OCI-LY7 (cell line): ENCODE data around the gene GRIK1. TPM values are rescaled to one million over a fixed set of nuclear protein-coding genes. Genes with fewer than 3 reads are reported as not detected.
A peak's percentile ranks its signal among the peaks of the same experiment; 100 is the strongest.

Source experiments
- BruUV-seq: library from RNA; stranded (reverse); fragments of 400-500 nt; replicated peaks from 2 replicates; lab custom pipeline; 2021; lab: Mats Ljungman, UMichigan
- CTCF ChIA-PET: fragments of 300-600 bp; sonication (Branson Sonifier 250); formaldehyde crosslinking; loops from one replicate; lab custom pipeline; 2022; ENCODE audit warnings: antibody characterized with exemption; ENCODE audit not compliant: unreplicated experiment; lab: Charles Lee
- POLR2A ChIA-PET: fragments of 300-600 bp; sonication (Branson Sonifier 250); formaldehyde crosslinking; loops from one replicate; lab custom pipeline; 2022; ENCODE audit warnings: antibody characterized with exemption; lab: Charles Lee
- DNase-seq: peaks from one replicate; pipeline ENCODE4 v3.0.0-alpha.2; 2015; ENCODE audit warnings: low spot score
- H2AFZ ChIP-seq: fragments of 200-600 bp; sonication (generic), shearing (Covaris generic); 2 replicates; pipeline ENCODE4 v1.6.1; 2014; ENCODE audit warnings: mild to moderate bottlenecking, antibody characterized with exemption, low read length, moderate library complexity
- H3K27ac ChIP-seq: fragments of 200-600 bp; sonication (generic); 2 replicates; pipeline ENCODE4 v1.5.1; 2014; ENCODE audit warnings: mixed run types, low read depth, mild to moderate bottlenecking, moderate library complexity, low read length, inconsistent platforms; ENCODE audit not compliant: poor library complexity, severe bottlenecking
- H3K36me3 ChIP-seq: fragments of 200-600 bp; sonication (generic); 2 replicates; pipeline ENCODE4 v1.6.1; 2014; ENCODE audit warnings: mild to moderate bottlenecking, antibody characterized with exemption, low read length, moderate library complexity, mixed read lengths; ENCODE audit not compliant: insufficient read depth
- H3K4me1 ChIP-seq: fragments of 200-600 bp; sonication (generic); 2 replicates; pipeline ENCODE4 v1.5.1; 2014; ENCODE audit warnings: mild to moderate bottlenecking, low read length; ENCODE audit not compliant: insufficient read depth, poor library complexity, severe bottlenecking
- H3K4me2 ChIP-seq: fragments of 200-600 bp; sonication (generic); 2 replicates; pipeline ENCODE4 v1.6.1; 2014; ENCODE audit warnings: mild to moderate bottlenecking, low read length
- H3K4me3 ChIP-seq: fragments of 200-600 bp; sonication (generic); 2 replicates; pipeline ENCODE4 v1.5.1; 2014; ENCODE audit warnings: mild to moderate bottlenecking, low read depth, low read length; ENCODE audit not compliant: poor library complexity, severe bottlenecking
- H3K79me2 ChIP-seq: fragments of 200-600 bp; sonication (generic); 2 replicates; pipeline ENCODE4 v1.6.1; 2016; ENCODE audit warnings: low read depth, mild to moderate bottlenecking, low read length, moderate library complexity, mixed read lengths; ENCODE audit not compliant: insufficient read depth
- H3K9me2 ChIP-seq: fragments of 200-600 bp; sonication (generic); 2 replicates; pipeline ENCODE4 v1.6.1; 2016; ENCODE audit warnings: mild to moderate bottlenecking, low read length, mixed read lengths; ENCODE audit not compliant: insufficient read depth
- H3K9me3 ChIP-seq: fragments of 200-600 bp; sonication (generic); 2 replicates; pipeline ENCODE4 v1.6.1; 2014; ENCODE audit warnings: mild to moderate bottlenecking, mixed run types, low read length, mixed read lengths
- H4K20me1 ChIP-seq: fragments of 200-600 bp; sonication (generic); 2 replicates; pipeline ENCODE4 v1.6.1; 2014; ENCODE audit warnings: mild to moderate bottlenecking, antibody characterized with exemption, low read length, moderate library complexity, mixed read lengths; ENCODE audit not compliant: insufficient read depth
- CTCF ChIP-seq: fragments of 200-600 bp; sonication (generic); conservative IDR thresholded peaks from 2 replicates; pipeline ENCODE4 v1.5.1; 2014; ENCODE audit warnings: mild to moderate bottlenecking, antibody characterized with exemption, low read length, moderate library complexity, mixed read lengths
- EZH2phosphoT487 ChIP-seq: fragments of 200-600 bp; sonication (generic); IDR thresholded peaks from 2 replicates; pipeline ENCODE4 v1.6.1; 2018; ENCODE audit warnings: low read depth, borderline replicate concordance, mild to moderate bottlenecking, mixed run types, antibody characterized with exemption, low read length, moderate library complexity, mixed read lengths
- intact Hi-C: fragments of 100-400 bp; cut with micrococcal nuclease; formaldehyde crosslinking; loops from one replicate; pipeline ENCODE4 v1.10.0; 2022; ENCODE audit not compliant: unreplicated experiment
- total RNA-seq, 2 experiments: library from RNA; depleted of rRNA in 1 of 2; stranded (reverse); fragments of >200 nt in 1 of 2; shearing (Covaris generic) in 1 of 2; gene quantifications; 2 replicates each; pipeline ENCODE4 v1.2.3, GENCODE V29; 2014 to 2022

The GRIK1 gene
- total RNA-seq, 2 experiments from 2014 or later: 4.1 TPM; not detected in 1

GRCh38 chr21:29673096-29673610, 266.6 kb downstream of the GRIK1 start:
- H3K4me3 ChIP-seq: peak overlapping the region; percentile 59
- H2AFZ ChIP-seq: peak overlapping the region; percentile 60
- H3K4me2 ChIP-seq: peak overlapping the region; percentile 34
- H3K9me2 ChIP-seq: no peaks in the 10 kb centered on the region
- ChIA-PET CTCF (no interaction called here), POLR2A (interaction anchor here (1.0 to 2.2 kb wide), 2 partner anchors 11 to 33 kb away, joined by 3 to 8 read pairs; no protein-coding TSS in a partner anchor)
- intact Hi-C loops: no loop called here
- no peak overlapping the region for H3K27ac ChIP-seq
- no TSS peak for BruUV-seq
- no peaks in the 10 kb centered on the region for H3K9me3 ChIP-seq
- DNase-seq: no peak
- peaks cover 49% of the 10 kb centered on the region for H3K4me1 ChIP-seq
- H4K20me1 ChIP-seq: no peaks in the 10 kb centered on the region
- no peaks in the 10 kb centered on the region for H3K36me3 ChIP-seq
- no peaks in the 10 kb centered on the region for H3K79me2 ChIP-seq
- TF ChIP-seq CTCF: no peak
- TF ChIP-seq EZH2phosphoT487: no peak

DNA sequence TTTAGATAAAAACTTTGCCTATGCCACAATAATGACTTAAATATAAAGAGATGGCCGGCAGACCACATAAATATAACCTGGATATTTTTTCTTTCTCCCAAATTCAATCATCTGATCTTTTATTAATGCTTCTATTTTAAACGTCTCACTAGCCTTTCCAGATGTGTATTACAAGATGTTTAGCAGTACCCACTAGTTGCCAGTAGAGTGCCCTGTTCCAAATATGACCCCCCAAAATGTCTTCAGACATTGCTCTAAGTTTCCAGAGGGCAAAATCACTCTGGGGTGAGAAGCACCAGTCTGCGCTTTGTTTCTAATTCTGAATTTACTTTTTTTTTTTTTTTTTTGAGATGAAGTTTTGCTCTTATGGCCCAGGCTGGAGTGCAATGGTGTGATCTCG, 268.1 kb downstream of the GRIK1 start:
- Histone ChIP-seq H3K36me3 (no peaks in the 10 kb centered on the region), H3K27ac (no peak overlapping the region), H3K4me2 (no peak overlapping the region; the same call in 1 of the 2 replicates), H3K9me3 (no peaks in the 10 kb centered on the region), H4K20me1 (no peaks in the 10 kb centered on the region), H3K79me2 (no peaks in the 10 kb centered on the region), H3K4me3 (peak overlapping the region; percentile 59), H2AFZ (no peak overlapping the region; the same call in 1 of the 2 replicates), H3K9me2 (no peaks in the 10 kb centered on the region), H3K4me1 (peaks cover 45% of the 10 kb centered on the region)
- peak; percentile 49 for DNase-seq
- TF ChIP-seq EZH2phosphoT487 (no peak), CTCF (peak; percentile 66)
- POLR2A ChIA-PET: no interaction called here
- intact Hi-C loops: no loop called here
- CTCF ChIA-PET: no interaction called here
- BruUV-seq: no TSS peak

- POLR2A ChIA-PET: no interaction called here
- CTCF ChIA-PET: no interaction called here
- Histone ChIP-seq H3K4me2 (no peak overlapping the region), H3K9me2 (no peaks in the 10 kb centered on the region), H3K4me3 (no peak overlapping the region), H4K20me1 (no peaks in the 10 kb centered on the region), H3K36me3 (no peaks in the 10 kb centered on the region), H3K79me2 (no peaks in the 10 kb centered on the region), H2AFZ (no peak overlapping the region), H3K27ac (no peak overlapping the region), H3K4me1 (peaks cover 30% of the 10 kb centered on the region), H3K9me3 (no peaks in the 10 kb centered on the region)
- DNase-seq: no peak
- intact Hi-C loops: no loop called here
- TF ChIP-seq CTCF (no peak), EZH2phosphoT487 (no peak)
- no TSS peak for BruUV-seq
Measured at GRCh38 chr21:29670228-29670627, 269.6 kb downstream of the GRIK1 start.
